HG02678 (cell line): ENCODE data around the gene SLC9A6.
"Not testable (repeated sequence)": the region's sequence is repeated elsewhere in the genome, so short reads cannot be mapped to it uniquely, and the experiment has no call there.

Experiments used
- ATAC-seq: cut with Tn5 transposase; IDR thresholded peaks from one replicate; pipeline ENCODE4 v1.9.1; 2021; ENCODE audit warnings: mild to moderate bottlenecking, moderate library complexity; ENCODE audit not compliant: unreplicated experiment

The SLC9A6 gene

GRCh38 chrX:136028383-136028984, 43.2 kb downstream of the SLC9A6 start:
- ATAC-seq, result peak; percentile 47

- ATAC-seq, result no peak
Observed at GRCh38 chrX:136029766-136030165, 44.5 kb downstream of the SLC9A6 start.

GRCh38 chrX:136030303-136031191, 45.3 kb downstream of the SLC9A6 start:
- no peak for ATAC-seq

GRCh38 chrX:136031626-136032025, 46.4 kb downstream of the SLC9A6 start:
- no peak for ATAC-seq

- no peak for ATAC-seq
Observed at GRCh38 chrX:136032370-136032769, 47.1 kb downstream of the SLC9A6 start.

GRCh38 chrX:136034668-136035067, 49.4 kb downstream of the SLC9A6 start:
- no peak for ATAC-seq

GRCh38 chrX:136035663-136036062, 50.4 kb downstream of the SLC9A6 start:
- ATAC-seq, result no peak

GRCh38 chrX:136039485-136039884, 54.2 kb downstream of the SLC9A6 start:
- no peak for ATAC-seq

- ATAC-seq, result no peak
Observed at GRCh38 chrX:136039968-136040367, 54.7 kb downstream of the SLC9A6 start.

GRCh38 chrX:136041254-136041812, 56.1 kb downstream of the SLC9A6 start:
- no peak for ATAC-seq

GRCh38 chrX:136045008-136045407, 59.8 kb downstream of the SLC9A6 start:
- no peak for ATAC-seq

GRCh38 chrX:136046295-136047015, 61.2 kb downstream of the SLC9A6 start:
- no peak for ATAC-seq

GRCh38 chrX:136047016-136047642, 61.9 kb downstream of the SLC9A6 start:
- no peak for ATAC-seq

- no peak for ATAC-seq
Observed at GRCh38 chrX:136047969-136048368, 62.7 kb downstream of the SLC9A6 start.

- no peak for ATAC-seq
Observed at GRCh38 chrX:136048446-136048845, 63.2 kb downstream of the SLC9A6 start.

GRCh38 chrX:136049608-136050007, 64.4 kb downstream of the SLC9A6 start:
- no peak for ATAC-seq

GRCh38 chrX:136050875-136051274, 65.6 kb downstream of the SLC9A6 start:
- not testable (repeated sequence) for ATAC-seq

GRCh38 chrX:136051611-136052010, 66.4 kb downstream of the SLC9A6 start:
- ATAC-seq, result no peak

GRCh38 chrX:136055651-136056221, 70.5 kb downstream of the SLC9A6 start:
- no peak for ATAC-seq

- no peak for ATAC-seq
Observed at GRCh38 chrX:136057567-136057966, 72.3 kb downstream of the SLC9A6 start.

GRCh38 chrX:136059350-136059749, 74.1 kb downstream of the SLC9A6 start:
- ATAC-seq, result no peak
